Body of pancreas (tissue), 4 donors: ENCODE results near the gene PEAK1. TPM values are rescaled to one million over a fixed set of nuclear protein-coding genes. Genes with fewer than 3 reads are reported as not detected.

Source experiments
- ATAC-seq: fragments of 150-250 bp; one replicate; pipeline ENCODE4 v1.9.1; 2016
- DNase-seq, 4 donors: peaks; one replicate each; pipeline ENCODE4 v3.0.0-alpha.2; 2019
- H3K27ac ChIP-seq, 4 donors: fragments of 200-600 bp; sonication (generic); 1 replicate in 3 of 4; 2 replicates in 1 of 4; pipeline versions ENCODE4 v1.5.1 to v1.6.1; 2016 to 2019; ENCODE audit warnings: mild to moderate bottlenecking in 1 of 4, mixed read lengths in 1 of 4, moderate library complexity in 1 of 4
- H3K27me3 ChIP-seq, 2 donors: fragments of 200-600 bp; sonication (generic); one replicate each; pipeline ENCODE4 v1.6.0; 2016; ENCODE audit warnings: mild to moderate bottlenecking in 1 of 2
- H3K36me3 ChIP-seq, 2 donors: fragments of 200-600 bp; sonication (generic); replicated peaks in 1 of 2; 2 replicates each; pipeline ENCODE4 v1.5.1; 2016; ENCODE audit warnings: low read depth in 2 of 2; ENCODE audit not compliant: insufficient read depth in 1 of 2
- H3K4me1 ChIP-seq: fragments of 200-600 bp; sonication (generic); one replicate; pipeline ENCODE4 v1.6.0; 2016
- H3K4me3 ChIP-seq, 2 donors: fragments of 200-600 bp; sonication (generic); 1 replicate in 1 of 2; 2 replicates in 1 of 2; pipeline ENCODE4 v1.5.1; 2016 to 2019
- H3K9me3 ChIP-seq, 3 donors: fragments of 200-600 bp; sonication (generic); 1 replicate in 2 of 3; 2 replicates in 1 of 3; pipeline ENCODE4 v1.5.1; 2016
- CTCF ChIP-seq, 7 experiments: fragments of 450-650 bp in 4 of 7; fragments of 200-600 bp in 3 of 7; sonication (generic) in 3 of 7; IDR thresholded peaks; one replicate each; pipeline ENCODE4 v1.5.1; 2016 to 2019; ENCODE audit warnings: antibody characterized with exemption in 7 of 7
- POLR2A ChIP-seq, 3 donors: fragments of 450-650 bp; IDR thresholded peaks; one replicate each; pipeline ENCODE4 v1.6.1; 2016; ENCODE audit warnings: antibody characterized with exemption in 3 of 3, mild to moderate bottlenecking in 2 of 3
- WGBS, 2 donors: methylation state at CpG; one replicate each; pipeline ENCODE4 v1.1.5; 2017; 5-methylcytosine and 5-hydroxymethylcytosine counted together
- intact Hi-C: fragments of 100-400 bp; cut with DNase I; formaldehyde crosslinking; loops from one replicate; pipeline ENCODE4 v1.15.1; 2023
- total RNA-seq, 2 donors: library from RNA; depleted of rRNA; stranded (reverse); fragments of >200 nt; gene quantifications; one replicate each; pipeline ENCODE4 v1.1.0, GENCODE V29; 2016

PEAK1 gene
- total RNA-seq, 2 donors from 2014 or later: 12.5 to 13.2 TPM

GRCh38 chr15:77384086-77384485 lies 35.8 kb downstream of the PEAK1 start:
- no peaks in the 10 kb centered on the region for H3K27me3 ChIP-seq
- no peaks in the 10 kb centered on the region for H3K9me3 ChIP-seq
- H3K36me3 ChIP-seq: no peaks in the 10 kb centered on the region
- TF ChIP-seq POLR2A (IDR thresholded peaks at IDR 0.05): no peak
- no peak for TF ChIP-seq CTCF (IDR thresholded peaks at IDR 0.05)
- no peak overlapping the region for H3K4me3 ChIP-seq
- intact Hi-C loops: no loop called here
- DNase-seq (no peak), ATAC-seq (no peak)
- peaks cover 12% of the 10 kb centered on the region for H3K4me1 ChIP-seq
- H3K27ac ChIP-seq: no peak overlapping the region

- intact Hi-C loops: no loop called here
These were observed 39.9 kb downstream of the PEAK1 start for GRCh38 chr15:77380033-77380432.

GRCh38 chr15:77376770-77377169 lies 43.1 kb downstream of the PEAK1 start:
- no peak for ATAC-seq
- no peaks in the 10 kb centered on the region for H3K36me3 ChIP-seq
- H3K27ac ChIP-seq: no peak overlapping the region
- no peak overlapping the region for H3K4me3 ChIP-seq
- no peaks in the 10 kb centered on the region for H3K27me3 ChIP-seq
- H3K9me3 ChIP-seq: no peaks in the 10 kb centered on the region
- intact Hi-C loops: no loop called here
- no peak for DNase-seq
- TF ChIP-seq POLR2A (IDR thresholded peaks at IDR 0.05): no peak
- 96 to 100% methylated on average over 1 of the region's 1 CpG for WGBS, 2 donors
- no peaks in the 10 kb centered on the region for H3K4me1 ChIP-seq

More at GRCh38 chr15:77380033-77380432, 39.9 kb downstream of the PEAK1 start:
- H3K27ac ChIP-seq: no peak overlapping the region
- H3K9me3 ChIP-seq: no peaks in the 10 kb centered on the region
- H3K27me3 ChIP-seq: no peaks in the 10 kb centered on the region
- peak; percentile 42 for ATAC-seq
- no peak for DNase-seq
- 40 to 42% methylated on average over 4 of the region's 4 CpGs for WGBS, 2 donors
- H3K4me3 ChIP-seq: no peak overlapping the region
- TF ChIP-seq CTCF (IDR thresholded peaks at IDR 0.05) (no peak), POLR2A (IDR thresholded peaks at IDR 0.05) (no peak)
- no peaks in the 10 kb centered on the region for H3K36me3 ChIP-seq
- H3K4me1 ChIP-seq: peaks cover 12% of the 10 kb centered on the region

- ATAC-seq: no peak
- Histone ChIP-seq H3K36me3 (no peaks in the 10 kb centered on the region), H3K27me3 (no peaks in the 10 kb centered on the region), H3K4me1 (no peaks in the 10 kb centered on the region), H3K4me3 (no peak overlapping the region), H3K27ac (no peak overlapping the region), H3K9me3 (no peaks in the 10 kb centered on the region)
- no peak for TF ChIP-seq POLR2A (IDR thresholded peaks at IDR 0.05)
- TF ChIP-seq CTCF (IDR thresholded peaks at IDR 0.05): no peak
- WGBS, 2 donors: 82 to 100% methylated on average over 1 of the region's 1 CpG
- intact Hi-C loops: no loop called here
- no peak for DNase-seq
These were observed 44.8 kb downstream of the PEAK1 start for GRCh38 chr15:77375133-77375532.

GRCh38 chr15:77373441-77373840 lies 46.5 kb downstream of the PEAK1 start:
- TF ChIP-seq POLR2A (IDR thresholded peaks at IDR 0.05): no peak
- TF ChIP-seq CTCF (IDR thresholded peaks at IDR 0.05): no peak
- Histone ChIP-seq H3K4me3 (no peak overlapping the region), H3K9me3 (no peaks in the 10 kb centered on the region), H3K27ac (no peak overlapping the region), H3K4me1 (no peaks in the 10 kb centered on the region), H3K27me3 (no peaks in the 10 kb centered on the region), H3K36me3 (no peaks in the 10 kb centered on the region)
- ATAC-seq: no peak
- no peak for DNase-seq
- 97% methylated on average over 3 to 4 of the region's 4 CpGs for WGBS, 2 donors
- intact Hi-C loops: no loop called here
